KOPT-K1 (cell line): ENCODE measurements around the gene RALGAPA2.
"Not testable (repeated sequence)": the region's sequence is repeated elsewhere in the genome, so short reads cannot be mapped to it uniquely, and the experiment has no call there.

Experiments used
- H3K27ac ChIP-seq: fragments of 200-600 bp; sonication (generic); 2 replicates; pipeline ENCODE4 v1.5.1; 2016; ENCODE audit warnings: antibody characterized with exemption, mild to moderate bottlenecking, low read depth, low read length; ENCODE audit not compliant: poor library complexity, severe bottlenecking
- H3K36me3 ChIP-seq: fragments of 200-600 bp; sonication (generic); 2 replicates; pipeline ENCODE4 v1.5.1; 2017; ENCODE audit warnings: antibody characterized with exemption, mild to moderate bottlenecking, low read length, moderate library complexity; ENCODE audit not compliant: insufficient read depth
- H3K9me3 ChIP-seq: fragments of 200-600 bp; sonication (generic); 2 replicates; pipeline ENCODE4 v1.5.1; 2017; ENCODE audit warnings: antibody characterized with exemption, low read length, mild to moderate bottlenecking; ENCODE audit not compliant: insufficient read depth, poor library complexity, severe bottlenecking

RALGAPA2 gene

DNA sequence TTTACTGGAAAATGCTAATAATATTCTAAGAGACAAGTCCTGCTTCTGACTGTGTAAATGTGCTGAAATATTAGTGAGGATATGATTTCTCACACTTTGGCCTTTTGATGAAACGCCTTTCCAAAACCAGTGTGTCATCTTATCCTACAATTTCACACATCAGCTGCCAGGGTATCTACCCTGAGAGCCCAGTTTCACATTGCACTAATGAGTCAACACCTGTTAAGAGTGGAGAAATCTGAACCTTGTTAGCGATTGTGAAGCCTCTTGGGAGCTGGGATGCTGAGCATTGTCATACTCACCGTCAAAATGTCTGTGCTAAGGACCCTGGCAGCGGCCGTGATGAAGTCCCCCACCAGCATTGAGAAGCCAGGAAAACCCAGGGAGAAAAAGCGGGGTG is 166.0 kb downstream of the RALGAPA2 start:
- Histone ChIP-seq H3K36me3 (no peaks in the 10 kb centered on the region), H3K27ac (no peak overlapping the region), H3K9me3 (no peaks in the 10 kb centered on the region)

GRCh38 chr20:20543348-20543747 is 169.1 kb downstream of the RALGAPA2 start:
- H3K36me3 ChIP-seq, H3K9me3 ChIP-seq, H3K27ac ChIP-seq: not testable (repeated sequence)

GRCh38 chr20:20536240-20536933 is 176.1 kb downstream of the RALGAPA2 start:
- Histone ChIP-seq H3K27ac (no peak overlapping the region), H3K36me3 (no peaks in the 10 kb centered on the region)

DNA sequence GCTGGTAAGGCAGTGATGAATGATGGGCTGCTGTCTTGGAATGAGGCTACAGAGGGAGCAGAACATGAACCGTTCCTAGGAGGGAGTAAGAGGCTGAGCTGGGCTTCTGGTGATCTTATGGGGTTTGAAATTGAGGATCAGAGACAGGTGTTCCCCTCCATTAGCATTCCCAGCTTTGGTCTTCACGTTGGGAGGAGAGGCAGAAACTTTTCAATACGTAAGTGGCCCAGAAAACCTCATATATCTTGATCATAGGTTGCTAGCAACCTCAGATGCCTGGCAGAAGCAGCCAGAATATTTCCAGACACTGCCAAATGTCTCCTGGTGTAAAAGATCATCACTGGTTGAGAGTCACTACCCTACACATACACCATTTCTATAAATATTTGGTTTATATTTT is 177.4 kb downstream of the RALGAPA2 start:
- H3K36me3 ChIP-seq = no peaks in the 10 kb centered on the region
- H3K27ac ChIP-seq = no peak overlapping the region
- no peaks in the 10 kb centered on the region for H3K9me3 ChIP-seq

More at GRCh38 chr20:20536240-20536933, 176.1 kb downstream of the RALGAPA2 start:
- H3K9me3 ChIP-seq = no peaks in the 10 kb centered on the region

- no peak overlapping the region for H3K27ac ChIP-seq
- no peaks in the 10 kb centered on the region for H3K36me3 ChIP-seq
- H3K9me3 ChIP-seq = no peaks in the 10 kb centered on the region
Measured at GRCh38 chr20:20531283-20531682, 181.2 kb downstream of the RALGAPA2 start.

GRCh38 chr20:20530428-20531151 is 181.9 kb downstream of the RALGAPA2 start:
- Histone ChIP-seq H3K9me3 (no peaks in the 10 kb centered on the region), H3K36me3 (no peaks in the 10 kb centered on the region)

DNA sequence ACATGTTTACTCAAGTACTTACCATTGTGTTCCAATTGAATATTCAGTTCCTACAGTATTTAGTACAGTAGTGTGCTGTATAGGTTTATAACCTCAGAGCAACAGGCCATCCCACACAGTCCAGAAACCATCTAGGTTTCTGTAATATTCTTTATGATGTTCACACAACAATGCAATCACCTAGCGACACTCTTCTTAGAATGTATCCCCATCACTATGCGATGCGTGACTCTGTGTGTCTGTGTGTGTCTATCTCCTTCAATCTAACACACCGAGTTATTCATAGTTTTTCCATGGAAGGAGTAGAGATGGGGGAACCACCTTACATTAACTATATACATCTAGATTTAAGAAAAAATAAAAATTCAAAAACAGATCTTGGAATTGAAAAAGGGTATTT is 182.8 kb downstream of the RALGAPA2 start:
- no peaks in the 10 kb centered on the region for H3K36me3 ChIP-seq
- no peak overlapping the region for H3K27ac ChIP-seq
- H3K9me3 ChIP-seq = no peaks in the 10 kb centered on the region

More at GRCh38 chr20:20530428-20531151, 181.9 kb downstream of the RALGAPA2 start:
- H3K27ac ChIP-seq = no peak overlapping the region

DNA sequence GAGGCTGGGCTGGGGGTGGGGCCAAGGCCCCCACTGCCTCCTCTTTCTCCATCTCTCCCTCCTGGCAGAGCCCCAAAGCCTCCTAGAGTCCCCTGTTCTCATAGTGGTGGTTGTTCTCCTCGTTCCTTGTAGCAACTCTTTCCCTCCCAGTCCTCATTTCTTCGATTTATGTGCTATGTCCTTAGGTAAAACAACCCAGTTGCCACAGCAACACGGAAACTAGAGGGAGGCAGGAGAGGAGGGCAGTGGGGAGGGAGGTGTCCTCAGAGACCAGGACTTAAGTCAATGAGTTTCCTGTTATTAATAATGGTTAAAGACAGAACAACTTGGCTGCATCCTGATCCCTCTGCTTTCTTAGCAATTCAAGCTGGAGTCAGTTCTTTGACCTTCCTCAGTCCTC is 183.6 kb downstream of the RALGAPA2 start:
- no peaks in the 10 kb centered on the region for H3K9me3 ChIP-seq
- no peaks in the 10 kb centered on the region for H3K36me3 ChIP-seq
- no peak overlapping the region for H3K27ac ChIP-seq

GRCh38 chr20:20527661-20528060 is 184.8 kb downstream of the RALGAPA2 start:
- Histone ChIP-seq H3K9me3 (no peaks in the 10 kb centered on the region), H3K36me3 (no peaks in the 10 kb centered on the region), H3K27ac (no peak overlapping the region)

DNA sequence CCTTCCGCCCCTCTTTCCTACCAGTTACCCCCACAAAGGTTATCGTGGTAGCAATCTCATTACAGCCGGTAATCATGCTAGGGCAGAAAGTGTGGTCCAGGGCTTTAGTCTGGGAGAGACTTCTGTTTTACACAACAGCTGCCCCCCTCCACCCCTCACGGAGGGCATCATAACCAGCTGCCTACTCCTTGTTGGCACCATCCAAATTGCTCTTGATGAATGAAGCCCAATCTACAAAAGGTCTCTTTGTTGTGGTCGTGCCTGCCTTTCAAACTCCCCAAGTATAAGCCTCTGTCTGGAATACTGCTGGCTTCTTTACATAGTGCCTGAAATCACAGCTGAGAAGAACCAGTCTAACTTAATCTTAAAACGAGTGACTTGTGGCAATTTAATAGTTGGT is 186.7 kb downstream of the RALGAPA2 start:
- Histone ChIP-seq H3K36me3 (no peaks in the 10 kb centered on the region), H3K9me3 (no peaks in the 10 kb centered on the region), H3K27ac (no peak overlapping the region)

GRCh38 chr20:20525214-20525613 is 187.2 kb downstream of the RALGAPA2 start:
- Histone ChIP-seq H3K36me3 (no peaks in the 10 kb centered on the region), H3K9me3 (no peaks in the 10 kb centered on the region), H3K27ac (no peak overlapping the region)

DNA sequence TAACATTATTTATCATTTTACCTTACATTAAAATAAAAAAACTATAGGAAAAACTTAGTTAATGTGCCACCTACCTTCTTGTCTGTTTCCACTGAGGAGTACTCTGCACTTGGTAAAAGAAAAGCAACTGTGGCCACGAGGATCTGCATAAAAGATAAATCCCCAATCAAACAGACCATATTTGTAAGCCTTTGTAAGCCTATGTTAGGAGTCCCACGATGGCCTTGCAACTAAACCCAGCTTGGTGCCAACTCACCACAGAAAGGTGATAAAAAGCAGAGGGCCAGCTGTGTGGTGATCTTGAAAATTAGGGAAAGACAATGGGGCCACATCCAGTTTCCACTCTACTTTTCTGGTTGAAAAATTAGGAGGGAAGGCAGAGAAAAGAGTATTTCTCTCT is 187.7 kb downstream of the RALGAPA2 start:
- no peak overlapping the region for H3K27ac ChIP-seq
- H3K9me3 ChIP-seq = no peaks in the 10 kb centered on the region
- H3K36me3 ChIP-seq = no peaks in the 10 kb centered on the region

- H3K9me3 ChIP-seq = no peaks in the 10 kb centered on the region
- H3K27ac ChIP-seq = peak overlapping the region; percentile 43
- no peaks in the 10 kb centered on the region for H3K36me3 ChIP-seq
Measured at GRCh38 chr20:20521736-20522135, 190.7 kb downstream of the RALGAPA2 start.

GRCh38 chr20:20520776-20521175 is 191.7 kb downstream of the RALGAPA2 start:
- Histone ChIP-seq H3K36me3 (no peaks in the 10 kb centered on the region), H3K27ac (no peak overlapping the region)

GRCh38 chr20:20519269-20519668 is 193.2 kb downstream of the RALGAPA2 start:
- Histone ChIP-seq H3K27ac (no peak overlapping the region), H3K9me3 (peaks cover 9% of the 10 kb centered on the region), H3K36me3 (peaks cover 5% of the 10 kb centered on the region; the same call in 1 of the 2 replicates)

More at GRCh38 chr20:20520776-20521175, 191.7 kb downstream of the RALGAPA2 start:
- no peaks in the 10 kb centered on the region for H3K9me3 ChIP-seq

GRCh38 chr20:20518263-20518662 is 194.2 kb downstream of the RALGAPA2 start:
- H3K36me3 ChIP-seq = peaks cover 13% of the 10 kb centered on the region; the same call in 1 of the 2 replicates
- no peak overlapping the region for H3K27ac ChIP-seq
- H3K9me3 ChIP-seq = peaks cover 19% of the 10 kb centered on the region
